ENCODE results near the gene HVCN1.

GRCh38 chr12:110658878-110659277, 30.0 kb downstream of the HVCN1 start:
- TF ChIP-seq CTCF (IDR thresholded peaks at IDR 0.05): no peak
- TF ChIP-seq EZH2 (IDR thresholded peaks at IDR 0.05; ENCODE audit: borderline replicate concordance, insufficient read depth, low read depth, low read length, poor library complexity, severe bottlenecking): no peak
